NCI-H526 (cell line): ENCODE results near the gene PTPRM.

Experiments
- DNase-seq, 2 experiments: peaks; one replicate each; lab custom pipeline; 2025; lab: John Stamatoyannopoulos, UW

Gene PTPRM

DNA sequence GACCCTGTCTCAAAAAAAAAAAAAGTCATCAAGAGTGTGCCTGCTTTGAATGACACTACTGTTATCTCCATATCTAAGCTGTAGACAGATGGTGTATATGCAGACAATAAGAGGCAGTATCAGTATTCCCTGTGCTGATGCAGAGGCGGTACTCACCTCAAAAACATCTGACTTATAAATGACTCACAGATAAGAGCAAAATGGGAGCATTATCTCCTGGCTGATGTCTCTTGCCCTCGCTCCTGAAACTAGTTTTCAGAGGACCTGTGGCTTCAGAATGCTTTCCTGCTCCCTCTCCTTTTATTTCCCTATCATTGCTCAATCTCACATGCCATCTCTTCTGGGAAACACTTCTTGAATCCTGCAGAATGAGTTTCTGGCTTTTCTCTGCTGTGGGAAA, 289.6 kb downstream of the PTPRM start:
- no peak for DNase-seq

GRCh38 chr18:7857562-7857961, 290.4 kb downstream of the PTPRM start:
- no peak for DNase-seq

GRCh38 chr18:7859122-7859521, 292.0 kb downstream of the PTPRM start:
- no peak for DNase-seq

- no peak for DNase-seq
These were observed 303.1 kb downstream of the PTPRM start for GRCh38 chr18:7870266-7870665.

- DNase-seq = no peak
These were observed 303.7 kb downstream of the PTPRM start for GRCh38 chr18:7870855-7871254.

DNA sequence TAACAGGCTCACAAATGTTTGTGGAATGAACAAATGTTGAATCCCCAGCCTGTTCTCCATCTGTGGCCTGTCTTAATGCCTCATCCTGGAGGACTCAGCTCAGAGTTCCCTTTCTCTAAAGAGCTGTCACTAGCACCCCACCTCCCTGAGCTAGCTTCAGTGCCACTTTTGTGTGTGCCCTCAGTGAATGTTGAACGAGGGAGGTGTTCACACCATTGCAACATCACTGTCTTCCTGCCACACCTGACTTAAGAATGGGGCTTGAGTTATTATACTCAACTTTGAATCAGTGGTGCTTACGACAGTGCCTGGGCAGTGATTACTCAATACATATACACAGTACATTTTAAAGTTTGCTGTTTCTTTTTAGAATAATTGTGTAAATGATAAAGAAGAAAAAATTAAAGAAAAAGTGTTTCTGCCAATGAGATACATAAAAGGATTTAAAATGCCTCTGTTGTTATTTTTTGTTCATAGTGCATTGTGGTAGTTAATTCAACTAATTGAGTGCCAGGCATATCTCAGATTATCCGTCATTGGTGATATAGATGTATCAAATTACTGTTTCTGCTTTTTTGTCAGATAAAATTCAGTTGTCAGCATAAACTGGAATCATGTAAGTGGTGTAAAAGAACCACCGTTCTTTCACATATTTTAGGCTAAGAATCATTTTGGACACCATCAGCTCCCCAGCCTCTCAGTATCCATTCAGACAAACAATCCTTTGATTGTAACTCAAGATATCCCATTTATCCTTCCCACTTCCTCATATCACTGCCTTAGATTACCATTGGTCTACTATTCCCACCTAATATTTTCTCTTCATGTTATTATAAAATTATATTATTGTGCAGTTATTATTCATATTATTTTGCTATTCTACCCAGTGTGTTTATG, 304.7 kb downstream of the PTPRM start:
- DNase-seq = no peak

- no peak for DNase-seq
These were observed 305.5 kb downstream of the PTPRM start for GRCh38 chr18:7872569-7872968.

DNA sequence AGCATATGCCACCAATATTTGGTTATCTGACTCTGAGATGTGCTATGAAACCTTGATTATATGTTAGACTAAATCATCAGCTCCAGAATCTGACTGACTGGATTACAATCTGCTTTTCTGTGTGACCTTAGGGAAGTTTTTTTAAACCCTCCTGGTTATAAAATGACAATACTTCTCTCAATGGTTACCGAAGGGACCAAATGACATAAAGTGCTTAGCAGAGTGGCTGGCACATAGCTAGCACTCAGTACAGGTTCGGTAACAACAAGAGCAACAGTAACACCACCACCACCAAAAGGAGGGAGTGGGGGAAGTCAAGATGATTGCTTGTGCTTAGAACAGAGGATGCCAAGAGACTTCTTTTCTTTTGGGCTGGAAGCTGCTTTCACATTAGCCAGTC, 306.2 kb downstream of the PTPRM start:
- DNase-seq = no peak

DNA sequence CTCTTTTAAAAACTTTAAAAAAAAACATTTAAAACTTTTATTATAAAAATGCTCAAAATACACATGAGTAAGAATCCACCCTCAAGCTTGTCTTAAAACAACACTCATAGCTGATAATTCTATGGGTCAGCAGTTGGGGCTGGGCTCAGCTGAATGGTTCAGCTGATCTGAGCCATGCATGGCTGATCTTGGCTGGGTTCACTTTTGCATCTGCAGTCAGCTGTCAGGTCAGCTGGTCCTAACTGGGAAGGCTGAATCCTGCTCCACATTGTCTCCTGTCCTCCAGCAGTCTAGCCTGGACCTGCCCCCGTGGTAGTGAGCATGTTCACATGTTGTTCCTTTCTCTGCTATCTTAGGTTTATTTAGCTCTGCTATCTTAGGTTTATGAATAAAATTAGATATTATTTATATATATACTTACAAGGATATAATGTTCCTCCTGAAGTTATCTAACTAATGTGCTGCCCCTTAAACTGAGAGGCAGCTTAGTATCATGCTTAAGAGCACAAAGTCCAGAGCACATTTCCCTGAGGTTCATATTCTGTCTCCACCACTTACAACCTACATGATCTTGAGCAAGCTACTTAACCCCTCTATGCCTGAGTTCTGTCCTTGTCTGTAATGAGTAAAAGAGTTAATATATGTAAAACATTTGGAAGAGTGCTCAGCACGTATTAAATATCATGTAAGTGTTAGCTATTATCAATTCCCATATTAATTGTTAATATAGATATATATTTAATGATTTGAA, 309.4 kb downstream of the PTPRM start:
- DNase-seq = no peak

DNA sequence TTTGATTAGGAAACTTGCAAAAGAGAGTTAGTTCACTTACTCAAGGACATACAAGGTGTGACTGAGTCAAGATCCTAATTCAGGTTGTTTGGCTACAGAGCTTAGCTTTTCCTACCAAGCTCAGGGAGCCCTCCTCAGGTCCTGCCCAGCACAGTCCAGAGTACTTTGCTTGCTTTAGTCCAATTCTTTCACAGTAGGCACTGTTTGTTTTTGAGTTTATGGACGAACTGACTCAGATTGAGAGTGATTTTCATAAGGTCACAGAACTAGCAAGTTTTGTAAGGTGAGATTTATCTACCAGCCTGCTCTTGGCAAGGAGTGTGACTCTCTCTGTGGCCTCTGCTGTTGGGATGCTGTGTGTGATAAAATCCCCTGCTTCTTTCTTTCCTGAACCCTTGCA, 310.5 kb downstream of the PTPRM start:
- no peak for DNase-seq

DNA sequence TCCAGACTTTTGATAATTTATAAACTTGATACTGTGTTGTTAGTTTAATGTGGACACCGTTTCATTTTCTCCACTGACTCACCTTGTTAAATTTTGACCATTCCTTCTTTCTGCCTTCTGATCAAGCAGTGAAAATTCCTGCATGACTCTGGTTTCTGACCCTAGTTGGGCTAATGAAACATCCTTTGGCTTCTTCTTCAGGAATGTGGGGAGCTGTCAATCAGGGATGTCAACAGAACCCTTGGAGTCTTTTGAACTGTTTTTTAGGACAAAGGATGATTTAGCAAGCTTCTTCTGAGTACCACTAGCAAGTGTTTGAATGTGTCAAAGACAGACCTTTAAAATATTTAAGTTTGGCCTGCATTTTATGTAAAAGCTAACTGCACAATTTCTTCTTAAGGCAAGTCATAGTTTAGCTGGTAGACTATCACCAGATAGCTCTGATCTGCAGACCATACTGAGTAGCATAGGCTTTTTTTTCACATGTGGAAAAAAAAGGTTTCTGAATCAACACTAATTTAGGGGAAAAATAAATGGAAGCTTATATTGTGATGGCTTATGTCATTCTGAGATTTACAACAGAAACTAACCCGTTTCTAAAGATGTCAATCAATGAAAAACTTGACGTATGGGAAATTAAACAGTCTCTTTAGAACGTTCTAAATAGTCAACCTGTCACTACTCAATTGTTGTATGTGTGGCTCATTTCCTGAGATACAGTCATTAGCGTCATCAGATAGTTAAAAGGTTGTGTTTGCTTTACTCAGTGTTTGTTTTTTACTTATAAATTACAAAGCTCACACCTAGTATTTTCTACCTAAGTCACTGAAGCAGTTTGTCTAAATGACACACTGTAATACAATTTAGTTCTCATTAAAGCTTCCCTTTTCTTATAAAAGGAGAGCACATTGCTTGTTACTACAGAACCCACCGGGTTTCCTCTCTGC, 311.4 kb downstream of the PTPRM start:
- DNase-seq = no peak

DNA sequence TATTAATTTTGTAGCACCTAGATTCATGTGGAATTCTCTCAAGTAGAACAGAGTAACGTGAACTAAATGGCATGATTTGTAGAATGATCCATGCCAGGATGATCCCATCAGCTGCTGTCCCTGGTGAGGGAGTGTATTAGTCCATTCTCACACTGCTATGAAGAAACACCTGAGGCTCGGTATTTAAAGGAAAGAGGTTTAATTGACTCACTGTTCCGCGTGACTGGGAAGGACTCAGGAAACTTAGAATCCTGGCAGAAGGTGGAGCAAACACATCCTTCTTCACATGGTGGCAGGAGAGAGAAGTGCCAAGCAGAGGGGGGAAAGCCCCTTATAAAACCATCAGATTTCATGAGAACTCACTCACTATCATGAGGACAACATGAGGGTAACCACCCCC, 312.6 kb downstream of the PTPRM start:
- no peak for DNase-seq

GRCh38 chr18:7885865-7886264, 318.7 kb downstream of the PTPRM start:
- no peak for DNase-seq

- DNase-seq = no peak
These were observed 319.3 kb downstream of the PTPRM start for GRCh38 chr18:7886436-7886835.

GRCh38 chr18:7889515-7889914, 322.4 kb downstream of the PTPRM start:
- no peak for DNase-seq

DNA sequence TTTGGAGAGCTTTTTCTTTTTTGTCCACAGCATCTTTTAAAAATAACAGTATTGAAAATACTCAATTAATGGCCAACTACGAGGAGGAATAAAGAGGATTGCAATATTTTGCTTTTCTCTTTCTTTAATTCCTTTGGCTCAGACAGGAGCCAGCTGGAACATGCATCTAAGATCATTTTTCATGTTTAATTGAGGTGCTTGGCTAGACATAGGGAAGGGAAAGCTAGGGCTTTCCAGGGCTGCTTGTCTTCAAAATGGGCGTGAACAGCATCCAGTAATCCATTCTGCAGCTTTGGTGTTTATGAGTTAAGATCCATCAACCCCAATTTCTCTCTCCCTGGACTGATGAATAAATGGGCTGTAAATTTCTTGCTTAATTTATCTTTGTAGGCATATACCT, 323.0 kb downstream of the PTPRM start:
- DNase-seq = no peak

DNA sequence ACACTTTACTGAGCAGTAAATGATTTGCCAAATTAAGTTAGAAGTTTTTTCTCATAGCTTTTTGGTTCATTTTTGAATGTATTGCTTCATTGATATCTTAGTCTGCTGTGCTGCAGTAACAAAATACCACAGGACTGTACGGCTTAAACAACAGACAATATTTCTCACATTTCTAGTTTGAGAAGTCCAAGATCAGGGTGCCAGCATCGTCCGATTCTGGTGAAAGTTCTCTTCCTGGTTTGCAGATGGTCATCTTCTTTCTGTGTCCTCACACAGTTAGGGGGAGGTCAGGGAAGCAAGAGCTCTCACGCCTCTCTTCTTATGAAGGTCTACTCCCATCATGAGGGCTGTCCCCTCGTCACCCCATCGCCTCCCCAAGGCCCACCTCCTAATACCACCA, 325.4 kb downstream of the PTPRM start:
- DNase-seq = no peak

GRCh38 chr18:7894592-7894991, 327.5 kb downstream of the PTPRM start:
- no peak for DNase-seq

- no peak for DNase-seq
These were observed 328.2 kb downstream of the PTPRM start for GRCh38 chr18:7895346-7895745.

- DNase-seq = no peak
These were observed 329.0 kb downstream of the PTPRM start for GRCh38 chr18:7896161-7896560.

- peak; percentile 2 to 46 for DNase-seq
These were observed 329.8 kb downstream of the PTPRM start for GRCh38 chr18:7896805-7897518.

GRCh38 chr18:7898181-7898580, 331.1 kb downstream of the PTPRM start:
- DNase-seq = peak; percentile 54 to 74
